Left cardiac atrium (tissue), 2 donors: ENCODE data around the gene SLC10A7. TPM values are rescaled to one million over a fixed set of nuclear protein-coding genes. Genes with fewer than 3 reads are reported as not detected.

Source experiments
- microRNA-seq, 2 donors: library from miRNA; unstranded; fragments of <30 nt; microRNA quantifications; one replicate each; pipeline ENCODE4 v1.2.0, GENCODE V29; 2020
- total RNA-seq, 2 donors: library from RNA; stranded (reverse); fragmentation: NEBNext Ultra II Directional; extraction: Animal tissue kit (Norgen Biotek cat#: 25700); gene quantifications; one replicate each; pipeline ENCODE4 v1.2.1, GENCODE V29; 2021
- donor health status: DM: no; HTN: yes; CAD: no; lungs with severe emphysema.
- donor health status: DM: yes; HTN: yes; CAD: no.

Gene SLC10A7
- total RNA-seq, 2 donors from 2014 or later, result 6.8 TPM

Small RNA genes lying within 50 kb of the gene (microRNA-seq; reads per million reads assigned to microRNA genes)
- gene MIR7849, result 0 reads per million in 2 donors

Other genes with a start within 250 kb of the SLC10A7 start
- gene POU4F2, start 117.0 kb upstream of the SLC10A7 start, total RNA-seq, result not detected